HG03432 (cell line): ENCODE results near the gene CACNA2D3.

Source experiments
- ATAC-seq: cut with Tn5 transposase; IDR thresholded peaks from one replicate; pipeline ENCODE4 v1.9.1; 2021; ENCODE audit warnings: mild to moderate bottlenecking, moderate library complexity; ENCODE audit not compliant: unreplicated experiment

Gene CACNA2D3

DNA sequence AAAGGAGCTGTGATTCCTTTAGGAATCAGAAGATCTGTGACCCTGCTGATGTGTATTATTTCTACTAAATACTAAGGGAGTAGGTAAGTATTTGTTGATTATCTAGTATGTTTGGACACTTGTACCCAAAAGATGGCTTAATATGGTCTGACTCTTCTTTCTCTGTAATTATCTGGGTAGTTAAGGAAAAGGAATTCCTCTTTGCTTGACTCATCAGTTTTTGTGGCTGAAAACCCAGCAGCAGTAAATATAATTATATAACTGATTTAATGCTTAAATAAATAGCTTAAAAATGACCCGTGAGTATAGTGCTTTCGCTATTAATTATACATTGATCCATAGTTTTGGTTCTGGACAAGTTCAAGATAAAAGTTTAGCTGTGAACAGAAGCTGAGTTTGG, 649.7 kb downstream of the CACNA2D3 start:
- no peak for ATAC-seq

DNA sequence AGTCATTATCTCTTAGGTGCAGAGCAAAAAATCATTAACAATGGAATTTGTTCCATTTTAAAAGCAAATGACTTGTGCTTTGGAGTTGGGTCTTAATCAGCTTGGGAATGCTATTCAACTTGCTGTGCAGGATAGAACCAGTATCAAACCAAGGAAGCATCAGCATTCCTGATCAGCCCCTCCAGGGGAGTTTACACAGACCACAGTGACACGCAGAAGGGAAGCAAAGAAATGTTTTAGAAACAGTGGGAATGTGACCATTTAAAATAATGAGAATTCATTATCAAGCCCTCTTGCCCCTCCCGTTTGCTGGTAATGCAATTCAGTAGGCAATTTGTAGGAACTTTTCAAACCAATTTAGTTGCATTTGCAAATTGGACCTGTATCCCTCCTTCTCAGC, 650.4 kb downstream of the CACNA2D3 start:
- ATAC-seq = no peak

DNA sequence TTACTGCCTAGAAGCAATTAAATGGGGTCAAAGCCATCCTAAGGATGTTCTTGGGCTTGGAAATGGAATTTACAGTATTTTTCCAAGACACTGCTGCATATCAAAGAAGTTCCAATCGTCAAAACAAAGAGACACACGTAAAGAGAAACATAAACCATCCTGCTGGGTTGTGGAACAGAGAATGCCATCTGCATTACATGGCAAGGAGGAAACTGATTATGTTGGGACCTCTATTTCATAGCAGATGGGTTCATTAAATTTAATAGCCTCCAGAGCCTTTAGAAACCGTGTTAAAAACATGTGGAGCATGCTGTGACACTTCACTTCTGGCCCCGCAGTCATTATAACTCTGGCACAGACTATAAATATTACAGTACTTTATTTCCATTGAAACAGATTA, 650.9 kb downstream of the CACNA2D3 start:
- no peak for ATAC-seq

DNA sequence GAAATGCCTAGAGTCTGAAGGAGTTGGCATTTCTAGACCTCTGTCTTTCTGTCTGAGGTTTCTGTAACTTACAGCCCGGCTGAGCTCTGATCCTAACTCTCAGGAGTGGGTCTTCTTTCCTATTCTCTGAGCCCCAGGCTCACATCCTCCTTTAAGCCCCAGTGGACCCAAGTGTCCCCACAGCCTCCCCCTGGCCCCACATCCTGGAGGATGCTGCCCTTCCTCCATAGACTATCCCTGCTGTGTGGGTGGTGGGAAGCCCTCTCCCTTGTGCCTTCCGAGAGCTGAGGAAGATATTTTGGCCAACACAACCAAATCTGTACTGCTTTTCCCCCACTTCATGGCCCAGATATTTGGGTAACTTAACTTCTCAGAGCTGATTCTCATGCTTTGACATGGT, 654.2 kb downstream of the CACNA2D3 start:
- ATAC-seq = no peak

DNA sequence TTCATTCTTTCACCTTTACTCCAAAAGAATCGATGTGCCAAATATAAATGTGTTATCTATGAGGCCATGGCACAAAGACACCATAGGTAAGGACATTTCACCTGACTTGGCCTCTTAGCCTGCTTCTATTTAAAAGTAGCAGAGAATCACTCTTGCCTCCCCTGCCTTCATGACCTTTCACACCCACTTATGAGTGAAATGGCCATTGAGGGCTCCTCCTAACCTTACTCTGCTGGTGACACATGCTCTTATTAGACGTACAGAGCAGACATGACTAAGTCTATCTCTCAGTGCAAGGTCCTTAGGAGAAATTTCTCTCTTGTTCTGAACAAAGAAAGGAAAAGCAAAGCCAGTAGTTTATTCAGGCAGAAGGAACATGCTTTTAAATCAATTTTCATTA, 654.8 kb downstream of the CACNA2D3 start:
- ATAC-seq = no peak

- no peak for ATAC-seq
These were observed 658.0 kb downstream of the CACNA2D3 start for GRCh38 chr3:54780336-54780735.

- no peak for ATAC-seq
These were observed 659.4 kb downstream of the CACNA2D3 start for GRCh38 chr3:54781728-54782127.

GRCh38 chr3:54783611-54784010, 661.3 kb downstream of the CACNA2D3 start:
- no peak for ATAC-seq

- ATAC-seq = no peak
These were observed 661.7 kb downstream of the CACNA2D3 start for GRCh38 chr3:54784021-54784420.

DNA sequence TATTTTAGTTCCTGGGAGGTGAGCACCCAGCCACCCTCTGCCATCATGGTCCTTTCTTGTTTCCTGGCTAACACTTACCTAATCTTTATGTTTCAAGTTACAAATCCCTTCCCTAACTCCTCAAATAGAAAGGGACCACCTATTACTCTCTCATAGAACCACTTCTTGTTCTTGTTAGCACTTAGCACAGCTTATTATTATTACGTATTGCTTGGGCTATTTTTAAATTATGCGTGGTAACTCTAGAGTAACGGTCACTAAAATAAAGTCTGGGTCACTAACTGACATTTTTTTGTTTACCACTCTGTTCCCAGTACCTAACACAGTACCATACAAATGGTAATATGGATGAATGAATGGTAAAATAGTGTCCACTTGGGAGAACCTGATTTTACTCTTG, 663.6 kb downstream of the CACNA2D3 start:
- no peak for ATAC-seq

GRCh38 chr3:54790051-54790450, 667.7 kb downstream of the CACNA2D3 start:
- ATAC-seq = no peak

GRCh38 chr3:54791501-54792156, 669.3 kb downstream of the CACNA2D3 start:
- no peak for ATAC-seq

DNA sequence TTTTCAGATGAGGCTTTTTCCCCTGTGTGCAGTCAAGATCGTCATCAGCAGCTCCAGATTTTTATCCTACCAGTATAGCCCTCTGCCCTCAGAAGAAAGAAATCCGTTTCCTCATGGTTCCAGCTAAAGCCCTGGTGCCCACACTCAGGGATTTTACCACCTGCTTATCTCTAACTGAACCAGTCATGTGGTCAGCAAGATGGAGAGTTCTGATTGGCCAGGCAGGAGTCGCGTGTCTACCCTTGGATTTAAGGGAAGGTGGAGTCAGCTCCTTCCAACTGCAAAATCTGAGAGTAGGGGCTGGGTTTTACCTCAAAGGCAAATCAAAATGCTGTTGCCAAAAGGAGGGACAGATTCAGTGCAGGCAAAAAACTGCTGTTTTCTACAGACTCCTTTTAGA, 670.2 kb downstream of the CACNA2D3 start:
- ATAC-seq = no peak

GRCh38 chr3:54793171-54793570, 670.8 kb downstream of the CACNA2D3 start:
- ATAC-seq = no peak

DNA sequence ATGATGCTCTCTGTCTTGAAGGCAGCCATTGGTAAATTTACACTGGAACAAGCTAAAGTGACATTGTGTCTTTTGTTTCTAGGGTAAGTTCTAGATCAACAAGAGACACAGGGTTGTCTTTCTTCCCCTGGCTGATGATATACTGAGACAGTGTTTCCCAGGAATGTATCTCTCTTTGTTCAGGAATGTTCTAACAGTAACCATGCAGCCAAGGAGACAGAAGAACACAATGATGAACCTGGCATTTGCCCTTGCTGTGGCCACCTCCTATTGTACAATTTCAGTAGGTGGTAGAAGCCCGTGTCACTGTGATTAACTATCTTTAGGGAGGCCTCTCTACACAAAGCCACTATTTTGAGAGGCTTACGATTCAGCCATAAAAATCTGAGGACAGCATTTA, 674.8 kb downstream of the CACNA2D3 start:
- ATAC-seq = no peak

DNA sequence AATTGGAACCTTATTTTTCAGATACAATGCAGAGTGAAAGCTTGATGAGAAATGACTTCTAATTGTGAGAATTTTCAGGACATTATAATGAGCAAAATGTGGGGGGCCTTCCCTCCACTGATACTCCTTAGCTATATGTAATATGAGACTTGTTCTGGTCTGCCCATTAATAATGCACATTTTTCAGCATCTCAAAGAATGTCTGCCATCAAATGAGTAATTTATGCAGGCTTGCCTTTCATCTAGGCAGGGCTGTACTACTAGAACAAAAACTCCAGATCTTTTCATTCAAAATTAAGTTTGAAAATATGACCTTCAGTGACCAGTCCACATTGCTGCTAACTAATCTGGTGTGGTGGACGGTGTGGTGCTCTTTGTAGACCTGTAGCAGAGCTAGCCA, 678.1 kb downstream of the CACNA2D3 start:
- ATAC-seq = no peak

DNA sequence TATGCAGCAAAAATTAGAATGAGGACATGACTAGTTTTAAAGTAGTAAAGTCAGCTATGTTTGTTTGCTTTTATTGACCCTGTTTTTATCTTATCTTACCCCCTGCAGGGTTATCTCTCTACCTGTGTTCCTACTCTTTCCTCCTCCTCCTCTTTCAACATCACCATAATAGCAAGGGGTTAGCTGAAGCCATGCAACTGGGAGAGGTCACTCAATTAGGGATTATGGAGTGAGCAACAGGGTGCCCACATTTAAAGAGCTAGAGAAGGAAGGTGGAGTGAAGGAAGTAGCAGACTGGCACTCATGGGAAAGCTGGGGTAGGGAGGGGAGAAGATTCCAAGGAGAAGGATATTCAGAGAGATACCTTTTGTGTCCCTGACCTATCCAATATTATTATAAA, 679.6 kb downstream of the CACNA2D3 start:
- no peak for ATAC-seq

- ATAC-seq = no peak
These were observed 688.0 kb downstream of the CACNA2D3 start for GRCh38 chr3:54810401-54810800.

GRCh38 chr3:54814224-54814623, 691.9 kb downstream of the CACNA2D3 start:
- ATAC-seq = no peak

- no peak for ATAC-seq
These were observed 695.3 kb downstream of the CACNA2D3 start for GRCh38 chr3:54817628-54818027.

DNA sequence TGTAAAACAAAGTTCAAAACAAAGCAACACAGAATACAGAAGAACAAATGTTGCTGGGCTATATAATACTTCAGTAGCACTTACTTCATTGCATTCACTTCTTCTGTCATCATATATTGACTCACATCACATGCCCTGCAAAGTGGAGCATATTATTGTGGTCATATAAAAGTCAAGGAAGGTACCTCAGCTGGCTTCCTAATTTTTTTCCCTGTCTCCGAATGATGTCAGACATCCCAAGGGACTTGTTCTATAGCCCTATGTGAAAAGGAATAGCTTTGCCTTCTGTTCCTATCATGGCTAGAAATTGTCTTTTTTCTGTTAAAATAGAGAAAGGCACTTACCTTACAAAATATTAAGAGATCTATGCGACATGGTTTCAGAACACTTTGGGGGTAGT, 696.1 kb downstream of the CACNA2D3 start:
- ATAC-seq = no peak

DNA sequence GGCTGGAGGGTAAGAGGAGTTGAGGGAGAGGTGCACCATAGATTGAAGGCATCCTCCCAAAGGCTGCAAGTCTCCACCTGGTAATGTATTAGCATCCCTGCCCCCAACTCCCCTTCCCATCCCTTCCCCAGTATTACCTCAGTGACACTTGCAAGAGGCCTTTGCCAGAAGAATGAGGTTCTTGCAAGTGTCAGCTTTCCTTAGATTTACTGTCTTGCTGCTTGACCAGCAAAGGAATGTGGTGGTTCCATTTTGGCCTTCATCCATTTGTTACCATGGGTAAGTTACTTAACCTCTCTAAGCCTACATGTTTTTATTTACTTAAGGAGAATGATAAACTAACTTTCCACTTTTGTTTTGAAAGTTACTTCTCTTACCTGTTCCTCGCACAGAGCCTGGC, 696.6 kb downstream of the CACNA2D3 start:
- no peak for ATAC-seq

GRCh38 chr3:54819946-54820345, 697.6 kb downstream of the CACNA2D3 start:
- ATAC-seq = no peak
